22Rv1 (cell line): Measurements from ENCODE around the gene GNB1L.

Source experiments
- H3K27ac ChIP-seq: fragments of 450-650 bp; 2 replicates; pipeline ENCODE4 v1.5.1; 2017
- CTCF ChIP-seq: fragments of 450-650 bp; IDR thresholded peaks from 2 replicates; pipeline ENCODE4 v1.5.1; 2017; ENCODE audit warnings: mild to moderate bottlenecking
- ZFX ChIP-seq: fragments of 450-650 bp; IDR thresholded peaks from 2 replicates; pipeline ENCODE4 v1.6.1; 2017; ENCODE audit warnings: antibody characterized with exemption, borderline replicate concordance

Gene GNB1L

GRCh38 chr22:19764299-19764593 lies 90.4 kb downstream of the GNB1L start:
- no peak for TF ChIP-seq ZFX
- TF ChIP-seq CTCF, result no peak
- no peak overlapping the region for H3K27ac ChIP-seq

GRCh38 chr22:19763458-19764298 lies 91.0 kb downstream of the GNB1L start:
- H3K27ac ChIP-seq, result no peak overlapping the region
- no peak for TF ChIP-seq CTCF
- TF ChIP-seq ZFX, result no peak

- no peak for TF ChIP-seq CTCF
- no peak for TF ChIP-seq ZFX
- no peak overlapping the region for H3K27ac ChIP-seq
These were observed 91.9 kb downstream of the GNB1L start for GRCh38 chr22:19762568-19763457.

GRCh38 chr22:19761725-19762567 lies 92.7 kb downstream of the GNB1L start:
- no peak overlapping the region for H3K27ac ChIP-seq
- TF ChIP-seq ZFX (no peak), CTCF (no peak)

- no peak overlapping the region for H3K27ac ChIP-seq
These were observed 93.5 kb downstream of the GNB1L start for GRCh38 chr22:19760951-19761724.

More at GRCh38 chr22:19760951-19761724, 93.5 kb downstream of the GNB1L start:
- TF ChIP-seq CTCF, result no peak
- no peak for TF ChIP-seq ZFX
